DOHH2 (cell line): ENCODE results near the gene SETD1A.

Experiments
- CTCF ChIP-seq: fragments of 200-600 bp; sonication (generic); IDR thresholded peaks from one replicate; pipeline ENCODE4 v1.5.1; 2014; ENCODE audit warnings: antibody characterized with exemption, mild to moderate bottlenecking, low read depth, low read length; ENCODE audit not compliant: poor library complexity, severe bottlenecking
- EZH2phosphoT487 ChIP-seq: fragments of 200-600 bp; sonication (generic); IDR thresholded peaks from 2 replicates; pipeline ENCODE4 v1.6.1; 2017; ENCODE audit warnings: borderline replicate concordance, mild to moderate bottlenecking, antibody characterized with exemption, low read length, moderate library complexity, mixed read lengths

GRCh38 chr16:30918614-30919013, 38.9 kb upstream of the SETD1A start:
- TF ChIP-seq EZH2phosphoT487 (no peak), CTCF (no peak)
